D721Med (cell line): ENCODE results near the gene DVL1.
A peak's percentile ranks its signal among the peaks of the same experiment; 100 is the strongest.

Experiments used
- DNase-seq: peaks from one replicate; pipeline ENCODE4 v3.0.0; 2011; ENCODE audit warnings: low spot score; ENCODE audit not compliant: insufficient read length
- FAIRE-seq: peaks from 2 replicates; lab custom pipeline; 2011; peaks lifted over from hg19 to GRCh38; lab: Jason Lieb, UNC
- TF ChIP-seq, protein P1 (sequence below): IDR thresholded peaks from 2 replicates; pipeline ENCODE4 v1.5.1; 2012; ENCODE audit warnings: mild to moderate bottlenecking, control low read depth; ENCODE audit not compliant: insufficient read depth; ENCODE audit errors: missing control alignments

DVL1 gene

DNA sequence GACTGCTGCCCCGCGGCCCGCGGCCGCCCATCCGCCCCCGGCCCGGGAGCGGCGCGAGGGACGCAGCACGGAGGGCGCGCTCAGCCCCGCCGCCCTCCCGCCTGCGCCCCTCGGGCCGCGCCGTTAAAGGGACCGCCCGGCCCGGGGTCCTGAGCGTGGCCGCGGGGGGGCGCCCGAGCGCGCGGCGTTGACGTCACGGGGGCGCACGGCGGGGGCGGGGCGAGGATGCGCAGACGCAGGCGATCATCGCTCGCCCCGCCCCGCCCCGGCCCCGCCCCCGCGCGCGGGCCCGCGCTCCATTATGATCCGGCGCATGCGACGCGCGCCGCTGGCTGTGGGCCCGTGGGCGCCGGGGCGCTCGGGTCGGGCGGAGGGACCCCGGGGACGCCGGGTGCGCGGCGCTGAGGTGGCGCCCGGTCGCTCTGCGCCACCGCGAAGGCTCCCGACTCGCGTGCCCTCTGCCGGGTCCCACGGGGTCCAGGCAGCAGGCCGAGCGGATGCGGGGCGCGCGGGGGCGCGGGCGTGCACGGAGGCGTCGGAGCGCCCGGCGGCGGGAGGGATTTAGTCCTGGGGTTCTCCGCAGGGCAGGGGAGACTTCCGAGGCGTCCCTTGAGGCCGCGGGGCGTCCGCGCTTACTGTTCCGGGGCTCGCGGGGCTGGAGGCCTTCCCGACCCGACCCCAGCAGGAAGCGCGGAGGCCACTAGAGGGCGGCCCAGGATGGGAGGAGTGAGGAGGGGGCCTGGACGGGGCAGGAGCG lies at the start of gene DVL1:
Gene DVL1, minus strand, starts transcription at position 163 of the 757 bp plus-strand sequence. CDS start 353 bp downstream, outside the sequence.
- FAIRE-seq (no peak), DNase-seq (no peak)
- TF ChIP-seq, protein P1, sequence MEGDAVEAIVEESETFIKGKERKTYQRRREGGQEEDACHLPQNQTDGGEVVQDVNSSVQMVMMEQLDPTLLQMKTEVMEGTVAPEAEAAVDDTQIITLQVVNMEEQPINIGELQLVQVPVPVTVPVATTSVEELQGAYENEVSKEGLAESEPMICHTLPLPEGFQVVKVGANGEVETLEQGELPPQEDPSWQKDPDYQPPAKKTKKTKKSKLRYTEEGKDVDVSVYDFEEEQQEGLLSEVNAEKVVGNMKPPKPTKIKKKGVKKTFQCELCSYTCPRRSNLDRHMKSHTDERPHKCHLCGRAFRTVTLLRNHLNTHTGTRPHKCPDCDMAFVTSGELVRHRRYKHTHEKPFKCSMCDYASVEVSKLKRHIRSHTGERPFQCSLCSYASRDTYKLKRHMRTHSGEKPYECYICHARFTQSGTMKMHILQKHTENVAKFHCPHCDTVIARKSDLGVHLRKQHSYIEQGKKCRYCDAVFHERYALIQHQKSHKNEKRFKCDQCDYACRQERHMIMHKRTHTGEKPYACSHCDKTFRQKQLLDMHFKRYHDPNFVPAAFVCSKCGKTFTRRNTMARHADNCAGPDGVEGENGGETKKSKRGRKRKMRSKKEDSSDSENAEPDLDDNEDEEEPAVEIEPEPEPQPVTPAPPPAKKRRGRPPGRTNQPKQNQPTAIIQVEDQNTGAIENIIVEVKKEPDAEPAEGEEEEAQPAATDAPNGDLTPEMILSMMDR = peak; percentile 45

DNA sequence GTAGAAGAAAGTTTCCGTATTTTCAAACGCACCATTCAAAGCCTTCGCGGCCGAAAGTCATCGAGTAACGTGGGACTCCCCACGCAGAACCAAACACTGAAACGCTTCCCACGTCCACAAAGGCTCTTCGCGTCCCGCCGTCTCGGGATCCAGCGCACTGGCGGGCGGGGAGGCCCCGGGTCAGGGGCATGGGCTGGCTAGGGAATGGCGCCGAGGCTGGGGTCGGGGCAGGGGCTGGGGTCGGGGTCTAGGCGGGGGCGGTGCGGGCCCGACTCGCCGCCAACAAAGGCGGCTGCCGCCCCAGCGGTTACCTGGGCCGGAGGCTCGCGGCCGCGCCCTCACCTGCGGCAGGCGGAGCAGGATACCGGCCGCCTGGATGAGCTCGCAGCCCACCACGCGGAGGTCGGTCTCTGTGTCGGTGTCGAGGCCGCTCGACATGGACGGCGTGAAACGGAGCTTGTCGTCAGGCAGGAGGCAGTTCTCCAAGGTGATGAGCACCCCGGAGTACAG lies 49.5 kb upstream of the DVL1 start:
- TF ChIP-seq, protein P1 = no peak
- DNase-seq = no peak
- FAIRE-seq = no peak

DNA sequence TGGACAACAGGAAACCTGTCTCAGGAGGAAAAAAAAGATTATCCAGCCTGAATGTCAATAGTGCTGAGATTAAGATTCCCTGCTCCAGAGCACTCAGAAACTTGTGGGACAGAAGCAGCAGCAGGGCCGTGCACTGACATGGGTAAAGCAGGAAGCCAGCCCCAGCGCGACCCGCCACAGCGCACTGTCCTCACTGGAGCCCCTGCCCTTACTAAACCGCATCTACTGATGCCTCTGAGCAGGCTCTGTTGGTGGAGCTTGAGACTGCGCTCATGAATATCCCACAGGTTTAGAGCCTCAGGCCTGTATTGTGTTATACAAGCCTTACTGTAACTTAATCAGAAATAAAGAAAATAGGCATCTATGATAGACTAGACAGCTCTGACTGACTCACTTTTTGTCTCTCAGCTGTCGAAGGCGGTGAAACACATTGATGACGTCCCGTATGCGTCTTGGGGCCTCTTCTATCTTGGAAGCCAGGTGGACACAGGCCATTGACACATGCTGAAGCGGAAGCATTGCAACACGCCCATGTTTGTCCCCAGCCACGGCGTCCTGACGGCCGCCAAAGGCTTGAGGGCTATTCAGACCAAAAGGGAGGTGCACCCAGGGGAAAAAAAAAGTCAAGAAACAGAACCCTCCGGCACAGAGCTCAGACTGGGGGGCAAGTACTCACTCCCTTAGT lies 48.8 kb upstream of the DVL1 start:
- DNase-seq (no peak), FAIRE-seq (no peak)
- TF ChIP-seq, protein P1 = no peak

DNA sequence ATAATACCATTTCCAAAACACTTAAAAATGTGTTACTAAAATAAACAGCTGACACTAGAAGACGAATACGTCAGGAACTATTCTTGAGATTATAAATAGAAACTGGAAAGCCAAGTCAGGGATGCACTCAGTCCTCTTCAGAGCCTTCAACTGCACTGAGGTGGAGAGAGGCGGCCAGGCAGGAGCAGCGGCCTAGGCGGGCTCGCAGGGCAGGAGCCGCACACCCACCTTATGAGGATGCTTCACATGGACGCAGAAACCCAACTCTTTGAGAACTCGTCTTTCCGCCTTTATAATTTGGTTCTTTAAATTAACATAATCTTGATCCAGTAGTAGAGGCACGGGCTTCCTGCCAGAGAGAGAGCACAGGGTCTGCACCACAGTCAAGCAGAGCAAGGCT lies 45.9 kb upstream of the DVL1 start:
- FAIRE-seq (no peak), DNase-seq (no peak)
- TF ChIP-seq, protein P1 = no peak

DNA sequence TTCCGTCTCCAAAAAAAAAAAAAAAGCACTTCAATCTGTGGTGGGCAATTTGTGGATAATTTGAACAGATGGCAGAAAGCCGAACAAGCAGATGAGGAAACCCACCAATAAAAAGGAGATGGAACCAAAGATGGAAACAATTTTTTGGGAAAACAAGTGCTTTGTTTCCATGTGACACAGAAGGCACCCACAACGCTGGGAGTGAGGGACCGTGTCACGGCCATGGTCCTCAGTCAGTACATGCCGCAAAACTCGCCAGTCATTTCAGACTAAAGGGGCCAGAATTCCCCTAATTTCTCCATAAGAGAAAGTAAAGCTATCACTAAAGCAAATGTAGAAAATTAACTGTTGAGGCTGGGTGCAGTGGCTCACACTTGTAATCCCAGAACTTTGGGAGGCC lies 44.9 kb upstream of the DVL1 start:
- DNase-seq (no peak), FAIRE-seq (no peak)
- TF ChIP-seq, protein P1 = no peak

DNA sequence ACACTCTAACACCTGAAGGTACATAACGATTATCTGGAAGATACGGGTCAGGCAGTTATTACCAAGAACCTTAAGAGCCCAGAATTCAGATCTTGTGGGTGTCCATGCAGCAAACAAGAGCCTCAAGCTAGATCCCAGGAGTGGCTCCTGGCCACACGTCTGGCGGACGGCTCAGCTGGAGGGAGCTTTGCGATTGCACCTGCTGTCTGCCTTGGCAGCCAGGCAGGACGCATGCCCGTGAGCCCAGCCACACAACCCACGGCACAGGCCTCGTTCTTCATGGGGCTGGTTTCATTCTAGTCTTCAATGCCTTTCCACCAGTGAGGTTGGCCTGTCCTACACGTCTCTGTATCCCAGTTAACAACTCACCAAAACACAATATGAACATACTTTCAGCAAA lies 44.2 kb upstream of the DVL1 start:
- TF ChIP-seq, protein P1 = no peak
- DNase-seq = no peak
- no peak for FAIRE-seq
